ENCODE measurements around the gene CC2D1B. TPM values are rescaled to one million over a fixed set of nuclear protein-coding genes. Genes with fewer than 3 reads are reported as not detected.

CC2D1B gene
- total and polyA plus RNA-seq, 9 of the 15 experiments (the other 6 are each of a cell fraction or from before 2014, with no cell fraction given) = 1.2 to 33.6 (median 25.5) TPM

DNA sequence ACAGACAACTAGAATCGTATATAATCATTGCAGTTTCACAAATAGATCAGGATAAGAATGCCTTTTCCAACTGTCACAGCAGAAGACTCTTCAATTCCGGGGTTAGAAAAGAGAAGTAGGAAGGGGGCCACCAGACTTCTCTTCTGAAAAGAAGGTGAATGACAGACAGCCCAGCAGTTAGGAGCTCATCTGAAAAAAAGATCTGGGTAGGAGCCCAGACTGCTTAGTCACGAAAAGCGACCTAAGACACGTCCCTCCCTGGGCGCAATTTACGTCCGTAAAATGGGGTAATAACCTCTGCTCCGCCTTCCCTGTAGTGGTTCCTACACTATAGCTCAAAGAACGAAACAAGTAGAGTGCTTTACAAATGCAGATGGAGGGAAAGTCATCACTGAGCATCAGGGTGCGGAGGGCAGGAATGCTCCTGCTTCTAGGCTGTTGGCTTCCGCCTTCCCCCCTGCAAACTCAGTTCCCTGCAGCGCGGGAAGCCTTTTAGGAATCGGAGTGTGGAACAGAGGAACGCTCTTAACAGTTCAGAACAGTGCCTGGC, 37.6 kb upstream of the CC2D1B start (continued):
- TF ChIP-seq TOE1 (IDR thresholded peaks at IDR 0.05; ENCODE audit: borderline replicate concordance) = no peak
- peak; percentile 86; the same call in 1 of the 2 replicates for TF ChIP-seq TOE1 (CRISPR knock-in tag; IDR thresholded peaks at IDR 0.05; ENCODE audit: borderline replicate concordance, low read depth)
- TF ChIP-seq NR2F6 (CRISPR knock-in tag; IDR thresholded peaks at IDR 0.05) = no peak
- TF ChIP-seq, protein P1, sequence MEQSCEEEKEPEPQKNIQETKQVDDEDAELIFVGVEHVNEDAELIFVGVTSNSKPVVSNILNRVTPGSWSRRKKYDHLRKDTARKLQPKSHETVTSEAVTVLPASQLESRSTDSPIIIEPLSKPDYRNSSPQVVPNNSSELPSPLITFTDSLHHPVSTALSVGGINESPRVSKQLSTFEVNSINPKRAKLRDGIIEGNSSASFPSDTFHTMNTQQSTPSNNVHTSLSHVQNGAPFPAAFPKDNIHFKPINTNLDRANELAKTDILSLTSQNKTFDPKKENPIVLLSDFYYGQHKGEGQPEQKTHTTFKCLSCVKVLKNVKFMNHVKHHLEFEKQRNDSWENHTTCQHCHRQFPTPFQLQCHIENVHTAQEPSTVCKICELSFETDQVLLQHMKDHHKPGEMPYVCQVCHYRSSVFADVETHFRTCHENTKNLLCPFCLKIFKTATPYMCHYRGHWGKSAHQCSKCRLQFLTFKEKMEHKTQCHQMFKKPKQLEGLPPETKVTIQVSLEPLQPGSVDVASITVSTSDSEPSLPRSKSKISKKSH (CRISPR knock-in tag; IDR thresholded peaks at IDR 0.05) = no peak
- TF ChIP-seq SAFB (IDR thresholded peaks at IDR 0.05; ENCODE audit: borderline replicate concordance, low read depth, low read length) = no peak
- no peak for TF ChIP-seq TSC22D4 (tag; IDR thresholded peaks at IDR 0.05)
- TF ChIP-seq RB1 (IDR thresholded peaks at IDR 0.05; ENCODE audit: low read depth) = peak; percentile 58; the same call in 1 of the 2 replicates
- peak in 2 of 3 experiments; percentile 39 to 70 for TF ChIP-seq YY1 (IDR thresholded peaks at IDR 0.05; ENCODE audit: borderline replicate concordance in 1 of 3, control insufficient read depth in 1 of 3, extremely low read depth in 1 of 3, insufficient read depth in 3 of 3, insufficient read length in 1 of 3, insufficient replicate concordance in 2 of 3, low read depth in 1 of 3, low read length in 2 of 3)
- TF ChIP-seq THRA (IDR thresholded peaks at IDR 0.05) = no peak
- no peak for TF ChIP-seq ZNF695 (CRISPR knock-in tag; IDR thresholded peaks at IDR 0.05)
- no peak for TF ChIP-seq GTF2A2 (tag; IDR thresholded peaks at IDR 0.05)
- no peak; the same call in 1 of the 2 replicates for TF ChIP-seq RHOXF2B (CRISPR knock-in tag; conservative IDR thresholded peaks at IDR 0.05)
- no peak for TF ChIP-seq PYGO2 (tag; IDR thresholded peaks at IDR 0.05)
- no peak for TF ChIP-seq ZFX (CRISPR knock-in tag; IDR thresholded peaks at IDR 0.05)
- TF ChIP-seq MTF1 (CRISPR knock-in tag; IDR thresholded peaks at IDR 0.05; ENCODE audit: borderline replicate concordance) = no peak
- peak; percentile 63 for TF ChIP-seq FOSL1 (tag; conservative IDR thresholded peaks at IDR 0.05)
- TF ChIP-seq, protein P2, sequence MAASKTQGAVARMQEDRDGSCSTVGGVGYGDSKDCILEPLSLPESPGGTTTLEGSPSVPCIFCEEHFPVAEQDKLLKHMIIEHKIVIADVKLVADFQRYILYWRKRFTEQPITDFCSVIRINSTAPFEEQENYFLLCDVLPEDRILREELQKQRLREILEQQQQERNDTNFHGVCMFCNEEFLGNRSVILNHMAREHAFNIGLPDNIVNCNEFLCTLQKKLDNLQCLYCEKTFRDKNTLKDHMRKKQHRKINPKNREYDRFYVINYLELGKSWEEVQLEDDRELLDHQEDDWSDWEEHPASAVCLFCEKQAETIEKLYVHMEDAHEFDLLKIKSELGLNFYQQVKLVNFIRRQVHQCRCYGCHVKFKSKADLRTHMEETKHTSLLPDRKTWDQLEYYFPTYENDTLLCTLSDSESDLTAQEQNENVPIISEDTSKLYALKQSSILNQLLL (CRISPR knock-in tag; IDR thresholded peaks at IDR 0.05; ENCODE audit: borderline replicate concordance) = no peak
- no peak for TF ChIP-seq ZNF121 (CRISPR knock-in tag; conservative IDR thresholded peaks at IDR 0.05)
- TF ChIP-seq, protein P3, sequence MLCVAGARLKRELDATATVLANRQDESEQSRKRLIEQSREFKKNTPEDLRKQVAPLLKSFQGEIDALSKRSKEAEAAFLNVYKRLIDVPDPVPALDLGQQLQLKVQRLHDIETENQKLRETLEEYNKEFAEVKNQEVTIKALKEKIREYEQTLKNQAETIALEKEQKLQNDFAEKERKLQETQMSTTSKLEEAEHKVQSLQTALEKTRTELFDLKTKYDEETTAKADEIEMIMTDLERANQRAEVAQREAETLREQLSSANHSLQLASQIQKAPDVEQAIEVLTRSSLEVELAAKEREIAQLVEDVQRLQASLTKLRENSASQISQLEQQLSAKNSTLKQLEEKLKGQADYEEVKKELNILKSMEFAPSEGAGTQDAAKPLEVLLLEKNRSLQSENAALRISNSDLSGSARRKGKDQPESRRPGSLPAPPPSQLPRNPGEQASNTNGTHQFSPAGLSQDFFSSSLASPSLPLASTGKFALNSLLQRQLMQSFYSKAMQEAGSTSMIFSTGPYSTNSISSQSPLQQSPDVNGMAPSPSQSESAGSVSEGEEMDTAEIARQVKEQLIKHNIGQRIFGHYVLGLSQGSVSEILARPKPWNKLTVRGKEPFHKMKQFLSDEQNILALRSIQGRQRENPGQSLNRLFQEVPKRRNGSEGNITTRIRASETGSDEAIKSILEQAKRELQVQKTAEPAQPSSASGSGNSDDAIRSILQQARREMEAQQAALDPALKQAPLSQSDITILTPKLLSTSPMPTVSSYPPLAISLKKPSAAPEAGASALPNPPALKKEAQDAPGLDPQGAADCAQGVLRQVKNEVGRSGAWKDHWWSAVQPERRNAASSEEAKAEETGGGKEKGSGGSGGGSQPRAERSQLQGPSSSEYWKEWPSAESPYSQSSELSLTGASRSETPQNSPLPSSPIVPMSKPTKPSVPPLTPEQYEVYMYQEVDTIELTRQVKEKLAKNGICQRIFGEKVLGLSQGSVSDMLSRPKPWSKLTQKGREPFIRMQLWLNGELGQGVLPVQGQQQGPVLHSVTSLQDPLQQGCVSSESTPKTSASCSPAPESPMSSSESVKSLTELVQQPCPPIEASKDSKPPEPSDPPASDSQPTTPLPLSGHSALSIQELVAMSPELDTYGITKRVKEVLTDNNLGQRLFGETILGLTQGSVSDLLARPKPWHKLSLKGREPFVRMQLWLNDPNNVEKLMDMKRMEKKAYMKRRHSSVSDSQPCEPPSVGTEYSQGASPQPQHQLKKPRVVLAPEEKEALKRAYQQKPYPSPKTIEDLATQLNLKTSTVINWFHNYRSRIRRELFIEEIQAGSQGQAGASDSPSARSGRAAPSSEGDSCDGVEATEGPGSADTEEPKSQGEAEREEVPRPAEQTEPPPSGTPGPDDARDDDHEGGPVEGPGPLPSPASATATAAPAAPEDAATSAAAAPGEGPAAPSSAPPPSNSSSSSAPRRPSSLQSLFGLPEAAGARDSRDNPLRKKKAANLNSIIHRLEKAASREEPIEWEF (CRISPR knock-in tag; IDR thresholded peaks at IDR 0.05) = no peak
